GM19468 (cell line): Measurements from ENCODE around the gene IPMK.
"Not testable (repeated sequence)": the region's sequence is repeated elsewhere in the genome, so short reads cannot be mapped to it uniquely, and the experiment has no call there.

ENCODE experiments used
- ATAC-seq: cut with Tn5 transposase; IDR thresholded peaks from one replicate; pipeline ENCODE4 v1.9.1; 2021; ENCODE audit warnings: mild to moderate bottlenecking, moderate library complexity, moderate number of reproducible peaks; ENCODE audit not compliant: unreplicated experiment; ENCODE audit errors: extremely low read depth

IPMK gene

GRCh38 chr10:58171146-58171545 lies 96.5 kb downstream of the IPMK start:
- no peak for ATAC-seq

GRCh38 chr10:58164517-58164916 lies 103.2 kb downstream of the IPMK start:
- no peak for ATAC-seq

GRCh38 chr10:58158806-58159205 lies 108.9 kb downstream of the IPMK start:
- ATAC-seq, result no peak

GRCh38 chr10:58157076-58157766 lies 110.5 kb downstream of the IPMK start:
- no peak for ATAC-seq

GRCh38 chr10:58155941-58156340 lies 111.8 kb downstream of the IPMK start:
- not testable (repeated sequence) for ATAC-seq

- no peak for ATAC-seq
Observed at GRCh38 chr10:58153751-58154150, 113.9 kb downstream of the IPMK start.

GRCh38 chr10:58152673-58153263 lies 114.9 kb downstream of the IPMK start:
- no peak for ATAC-seq

GRCh38 chr10:58150290-58150689 lies 117.4 kb downstream of the IPMK start:
- no peak for ATAC-seq

GRCh38 chr10:58143944-58144343 lies 123.8 kb downstream of the IPMK start:
- no peak for ATAC-seq
